Measurements from ENCODE around the gene AKAP14.
"Not testable (repeated sequence)": the region's sequence is repeated elsewhere in the genome, so short reads cannot be mapped to it uniquely, and the experiment has no call there.

The AKAP14 gene

DNA sequence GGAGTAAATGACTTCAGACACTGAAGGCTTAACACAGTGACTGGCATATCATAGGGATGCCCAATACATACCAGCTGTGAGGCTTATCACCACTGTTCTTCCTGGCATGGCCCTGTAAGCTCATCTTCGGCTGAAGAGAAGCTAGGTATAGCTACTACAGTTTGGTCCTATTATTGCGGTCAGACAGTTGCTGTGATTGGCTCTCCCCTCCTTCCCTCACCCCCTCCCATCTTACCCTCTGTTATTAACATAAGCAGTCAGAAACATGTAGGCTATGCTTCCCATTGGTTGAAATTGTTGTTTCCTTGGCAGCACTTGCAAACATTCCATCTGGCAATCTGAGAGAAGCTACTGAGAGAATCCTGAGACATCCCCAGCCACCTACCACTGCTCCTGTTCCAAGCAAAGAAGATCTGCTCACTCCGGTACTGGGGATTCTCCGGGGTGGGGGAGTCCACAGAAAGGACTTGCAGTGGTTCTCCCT lies at the start of gene AKAP14:
Gene AKAP14, plus strand, starts transcription at position 51 of the 484 bp plus-strand sequence. CDS start 7,331 bp downstream, outside the sequence.
- DNase-seq = no peak

DNA sequence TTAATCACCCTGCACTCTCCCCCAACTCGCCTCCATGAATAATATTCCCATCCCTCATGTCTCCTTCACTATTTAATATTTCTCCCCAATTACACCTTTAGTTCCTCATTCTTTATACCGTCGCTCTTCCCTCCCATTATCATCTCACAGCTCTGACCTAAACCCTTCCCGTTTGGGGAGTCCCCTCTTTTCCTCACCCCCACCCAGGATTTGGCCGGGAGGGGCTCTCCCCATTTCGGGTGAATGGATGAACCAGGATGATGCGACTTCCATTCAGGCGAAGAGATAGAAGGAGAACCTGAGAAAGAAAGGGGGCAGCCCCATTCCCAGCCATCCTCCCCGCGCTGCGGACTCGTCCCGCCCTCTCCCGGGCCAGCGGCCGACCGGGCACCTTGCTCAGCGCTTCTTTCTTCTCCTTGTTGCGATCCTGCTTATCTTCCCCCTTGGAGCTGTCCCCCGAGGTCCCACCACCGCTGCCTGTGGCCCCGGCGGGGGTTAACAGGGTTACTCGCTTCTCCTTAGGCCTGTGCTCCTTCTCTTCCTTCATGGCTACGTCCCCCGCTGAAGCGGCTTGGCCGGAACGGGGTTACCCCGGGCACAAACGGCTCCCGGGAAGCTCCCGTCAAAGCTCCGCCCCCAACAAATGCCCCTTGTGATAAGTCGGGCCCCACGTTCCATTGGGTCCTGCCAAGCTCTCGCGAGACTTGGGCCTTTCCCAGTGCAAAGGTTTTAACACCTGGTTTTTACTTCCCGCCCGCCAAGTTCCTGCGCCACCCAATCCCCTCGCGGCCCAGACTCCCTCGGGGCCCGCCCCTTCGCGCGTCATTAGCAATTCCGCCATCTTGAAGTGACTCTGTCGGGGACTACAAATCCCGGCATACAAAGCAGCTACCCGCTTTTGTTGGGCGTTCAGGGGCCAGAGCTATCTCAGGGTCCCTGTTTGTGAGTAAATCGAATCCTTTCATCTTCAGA lies 43.0 kb upstream of the AKAP14 start, which contains the start of gene UPF3B:
Gene UPF3B, minus strand, starts transcription at position 582 of the 972 bp plus-strand sequence. Its CDS starts 35 bp downstream, at position 547.
- DNase-seq = peak; percentile 85

DNA sequence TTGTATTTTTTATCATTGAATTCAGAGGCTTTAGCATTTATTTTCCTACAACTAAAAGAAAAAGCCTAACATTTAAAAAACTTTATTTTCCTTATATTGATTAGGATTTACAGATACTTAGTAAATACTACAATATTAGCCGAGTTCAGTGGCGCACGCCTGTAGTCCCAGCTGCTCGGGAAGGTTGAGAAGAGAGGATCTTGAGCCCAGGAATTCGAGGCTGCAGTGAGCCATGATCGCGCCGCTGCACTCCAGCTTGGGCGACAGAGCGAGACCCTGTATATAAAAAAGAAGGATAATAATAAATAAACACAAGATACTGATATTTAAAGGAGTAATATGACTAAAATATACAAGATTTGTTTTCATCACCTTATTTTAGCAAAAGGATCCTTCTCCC lies 42.2 kb upstream of the AKAP14 start:
- DNase-seq = no peak

DNA sequence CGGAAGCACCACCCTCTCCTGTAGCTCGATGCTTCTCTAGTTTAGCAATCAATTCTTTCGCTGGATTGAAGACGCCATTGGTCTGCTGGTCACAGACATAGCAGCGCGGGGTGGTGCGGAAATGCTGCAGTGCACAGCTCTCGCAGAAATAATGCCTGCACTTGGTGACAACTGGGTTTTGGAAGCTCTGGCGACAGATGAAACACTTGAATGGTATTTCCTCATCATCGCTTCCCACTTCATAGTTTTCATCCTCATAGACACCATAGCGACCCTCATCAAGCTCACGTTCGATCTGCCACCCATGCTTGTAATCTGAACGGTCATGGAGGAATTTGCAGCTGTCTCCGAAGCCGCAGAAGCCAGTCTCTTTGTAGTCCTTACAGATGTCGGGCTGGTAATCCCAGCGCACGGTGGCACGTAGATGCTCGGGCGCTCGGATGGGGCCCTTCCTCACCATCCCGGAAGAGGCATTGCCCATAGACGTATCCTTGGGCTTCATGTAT lies 25.0 kb upstream of the AKAP14 start:
- DNase-seq = no peak

DNA sequence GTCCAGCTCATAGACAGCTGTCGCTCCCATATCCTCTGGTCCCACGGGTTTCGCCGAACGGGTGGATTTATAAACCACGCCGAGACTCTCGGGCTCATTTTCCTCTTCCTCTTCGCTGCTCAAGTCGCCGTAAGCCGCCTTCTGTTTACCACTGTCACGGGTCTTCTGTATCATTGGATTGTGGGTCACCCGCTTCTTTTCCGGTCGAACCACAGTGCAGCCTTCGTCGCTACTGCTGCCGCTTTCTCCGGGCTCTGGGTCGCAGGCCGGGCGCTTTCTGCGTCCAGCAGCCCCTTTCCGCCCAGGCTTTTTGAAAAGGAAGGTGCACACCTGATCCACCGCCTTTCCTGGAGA lies 24.5 kb upstream of the AKAP14 start:
- no peak for DNase-seq

DNA sequence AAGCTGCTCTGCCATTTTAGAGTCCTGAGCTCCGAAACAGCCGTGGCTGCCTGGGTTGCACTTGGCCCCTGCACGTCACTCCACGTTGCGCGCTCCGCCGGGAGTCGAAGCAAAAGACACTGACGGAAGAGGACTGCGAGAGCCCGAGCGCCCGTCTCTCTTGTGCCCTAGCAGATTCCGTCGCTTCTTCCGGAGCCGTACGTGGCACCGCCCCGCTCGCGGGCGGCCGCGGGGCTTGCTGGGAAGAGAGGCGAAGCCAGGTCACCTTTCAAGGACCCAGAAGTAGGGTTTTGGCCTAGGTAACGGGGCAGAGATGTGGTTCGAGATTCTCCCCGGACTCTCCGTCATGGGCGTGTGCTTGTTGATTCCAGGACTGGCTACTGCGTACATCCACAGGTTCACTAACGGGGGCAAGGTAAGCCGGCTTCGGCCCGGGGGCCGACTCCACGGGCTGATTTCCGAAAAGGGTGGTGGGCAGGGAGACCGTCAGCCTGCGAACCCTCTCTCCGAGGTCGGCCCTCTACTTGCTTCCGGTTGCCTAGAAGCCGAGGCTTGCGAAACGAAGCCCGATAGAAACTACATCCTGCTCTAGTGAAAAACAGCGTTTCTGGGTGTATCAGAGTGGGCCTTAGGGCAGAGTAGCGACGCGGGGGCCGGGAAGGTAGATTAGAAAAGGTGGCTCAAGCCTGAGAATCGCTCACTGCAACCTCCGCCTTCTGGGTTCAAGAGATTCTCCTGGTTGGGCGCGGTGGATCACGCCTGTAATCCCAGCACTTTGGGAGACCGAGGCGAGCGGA lies 23.9 kb upstream of the AKAP14 start, which contains the start of the genes NDUFA1 and RNF113A:
Gene NDUFA1, plus strand, starts transcription at position 234 of the 797 bp plus-strand sequence. Its CDS starts 80 bp downstream, at position 314.
Gene RNF113A, minus strand, starts transcription at position 135 of the 797 bp plus-strand sequence. Its CDS starts 120 bp downstream, at position 15.
- DNase-seq = peak; percentile 63

DNA sequence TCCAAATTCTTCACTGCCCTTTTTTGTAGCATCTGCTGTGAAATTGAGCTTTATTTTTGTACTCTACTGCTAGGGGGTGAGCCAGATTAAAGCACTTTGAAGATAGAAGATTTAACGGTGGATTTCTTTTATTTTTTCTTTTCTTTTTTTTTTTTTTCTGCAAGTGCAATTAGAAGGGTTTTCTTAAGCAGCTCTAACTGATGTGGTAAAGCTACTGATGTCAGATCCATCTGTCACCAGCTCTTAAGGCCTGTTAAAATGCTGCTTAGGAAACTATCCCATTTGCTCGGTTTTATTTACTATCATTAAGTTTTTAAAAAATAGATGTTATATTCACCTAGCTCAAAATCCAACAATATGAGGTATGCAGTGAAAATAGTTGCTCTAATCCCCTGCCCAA lies 17.0 kb upstream of the AKAP14 start:
- no peak for DNase-seq

DNA sequence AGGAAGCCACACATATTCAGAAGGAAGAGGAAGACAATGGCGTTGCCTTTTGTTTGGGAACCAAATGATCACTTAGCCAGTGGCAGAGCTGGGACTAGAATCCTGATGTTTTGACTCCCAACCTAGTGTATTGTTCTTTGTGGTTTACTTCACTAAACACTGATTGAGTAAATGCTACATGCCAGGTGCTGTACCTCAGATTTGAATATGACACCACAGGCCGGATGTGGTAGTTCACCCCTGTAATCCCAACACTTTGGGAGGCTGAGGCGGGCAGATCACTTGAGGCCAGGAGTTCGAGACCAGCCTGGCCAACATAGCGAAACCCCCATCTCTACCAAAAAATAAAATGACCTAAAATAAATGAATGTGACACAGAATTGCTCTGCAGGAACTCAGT lies 15.6 kb upstream of the AKAP14 start:
- no peak for DNase-seq

DNA sequence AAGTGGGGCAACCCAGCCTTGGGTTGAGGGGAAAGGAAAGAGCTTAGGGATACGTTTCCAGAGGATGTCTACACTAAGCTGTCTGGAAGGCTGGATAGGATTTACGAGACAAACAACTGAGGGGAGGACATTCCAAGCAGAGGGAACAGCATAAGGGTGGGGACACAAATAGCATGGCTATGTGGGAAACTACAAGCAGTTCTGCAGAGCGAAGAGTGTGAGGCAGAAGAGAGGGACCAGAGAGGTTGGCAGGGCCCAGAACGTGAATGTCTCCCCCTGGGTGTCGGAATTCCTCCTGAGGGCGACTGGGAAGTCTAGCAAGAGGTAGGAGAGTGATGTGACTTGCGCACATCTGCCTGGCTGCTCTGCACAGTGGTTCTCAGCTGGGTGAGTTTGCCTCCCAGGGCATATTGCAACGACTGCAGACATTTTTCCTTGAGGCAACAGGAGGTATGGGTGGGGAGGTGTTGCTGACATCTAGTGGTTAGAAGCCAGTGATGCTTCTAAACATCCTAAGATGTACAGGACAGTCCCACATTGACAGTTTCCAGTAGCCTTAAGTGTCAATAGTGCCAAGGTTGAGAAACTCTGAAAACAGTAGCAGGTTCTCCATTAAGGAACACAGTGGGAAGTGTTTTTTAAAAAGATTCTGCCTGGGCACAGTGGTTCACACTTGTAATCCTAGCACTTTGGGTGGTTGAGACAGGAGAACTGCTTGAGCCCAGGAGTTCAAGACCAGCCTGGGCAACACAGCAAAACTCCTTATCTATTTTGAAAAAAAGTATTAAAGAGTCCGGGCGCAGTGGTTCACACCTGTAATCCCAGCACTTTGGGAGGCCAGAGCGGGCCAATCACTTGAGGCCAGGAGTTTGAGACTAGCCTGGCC lies 14.9 kb upstream of the AKAP14 start:
- no peak for DNase-seq

DNA sequence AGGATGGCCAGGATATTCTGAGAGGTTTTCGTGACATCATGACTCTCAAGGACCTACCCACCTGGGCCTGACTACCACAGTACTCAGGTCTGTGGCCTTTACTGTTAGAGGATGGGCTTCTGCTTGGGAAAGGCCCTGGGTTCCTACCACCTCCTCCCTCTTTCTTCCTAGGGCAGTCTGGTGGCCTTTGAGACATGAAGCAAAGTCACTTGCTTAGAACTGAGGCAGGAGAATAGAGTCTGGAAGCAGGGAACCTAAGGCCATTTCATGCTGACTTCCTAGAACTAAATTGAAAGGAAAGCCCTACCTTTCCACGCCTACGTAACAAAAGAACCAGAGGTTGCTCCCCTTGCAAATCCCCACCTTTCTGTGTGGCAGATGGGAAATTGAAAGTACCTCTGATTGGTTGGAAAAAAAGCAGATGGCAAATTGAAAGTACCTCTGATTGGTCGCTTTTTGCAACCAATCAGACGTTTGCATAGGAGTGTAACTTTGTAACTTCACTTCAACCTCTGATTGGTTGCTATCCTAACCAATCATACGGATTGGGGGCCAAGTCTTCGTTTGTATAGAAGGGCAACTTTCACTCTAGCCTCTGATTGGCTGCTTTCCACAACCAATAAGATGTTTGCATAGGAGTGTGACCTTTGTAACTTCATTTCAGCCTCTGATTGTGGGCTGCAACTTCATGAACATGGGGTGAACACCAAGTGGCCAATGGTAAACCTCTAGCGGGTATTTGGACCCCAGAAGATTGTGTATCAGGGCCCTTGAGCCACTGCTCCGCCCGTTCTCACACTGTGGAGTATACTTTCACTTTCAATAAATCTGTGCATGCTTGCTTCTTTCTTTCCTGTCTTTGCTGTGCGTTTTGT lies 9.9 kb upstream of the AKAP14 start:
- no peak for DNase-seq

DNA sequence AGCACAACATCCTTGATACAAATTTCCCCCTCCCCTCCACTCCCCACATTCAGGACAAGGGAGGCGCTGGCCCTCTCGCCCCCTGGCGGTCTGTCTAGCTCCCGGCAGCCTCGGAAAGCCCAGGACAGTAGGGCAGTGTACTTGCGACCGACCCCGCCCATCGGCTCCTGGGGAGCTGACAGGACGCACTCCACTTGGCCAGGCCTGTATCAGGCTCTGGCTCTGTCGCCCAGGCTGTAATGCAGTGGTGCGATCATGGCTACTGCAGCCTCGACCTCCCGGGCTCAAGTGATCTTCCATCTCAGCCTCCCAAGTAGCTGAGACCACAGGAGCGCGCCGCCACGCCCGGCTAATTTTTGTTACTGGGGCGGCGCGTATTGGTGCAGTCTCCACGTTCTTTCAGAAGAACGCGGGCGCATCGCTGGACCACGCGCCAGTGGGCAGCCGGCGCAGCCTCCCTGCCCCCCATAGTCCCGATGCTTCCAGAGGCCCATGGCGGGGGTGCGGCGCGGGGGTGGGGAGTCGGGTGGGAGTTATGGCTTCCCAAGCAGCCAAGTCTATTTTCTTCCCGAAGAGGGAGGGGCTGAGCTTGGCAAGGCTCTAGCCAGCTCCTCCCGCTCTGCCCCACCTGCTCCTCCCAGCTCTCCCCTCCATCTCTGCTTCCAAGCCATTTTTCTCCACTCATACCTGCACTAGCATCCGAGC lies 7.8 kb upstream of the AKAP14 start:
- peak; percentile 14 for DNase-seq

DNA sequence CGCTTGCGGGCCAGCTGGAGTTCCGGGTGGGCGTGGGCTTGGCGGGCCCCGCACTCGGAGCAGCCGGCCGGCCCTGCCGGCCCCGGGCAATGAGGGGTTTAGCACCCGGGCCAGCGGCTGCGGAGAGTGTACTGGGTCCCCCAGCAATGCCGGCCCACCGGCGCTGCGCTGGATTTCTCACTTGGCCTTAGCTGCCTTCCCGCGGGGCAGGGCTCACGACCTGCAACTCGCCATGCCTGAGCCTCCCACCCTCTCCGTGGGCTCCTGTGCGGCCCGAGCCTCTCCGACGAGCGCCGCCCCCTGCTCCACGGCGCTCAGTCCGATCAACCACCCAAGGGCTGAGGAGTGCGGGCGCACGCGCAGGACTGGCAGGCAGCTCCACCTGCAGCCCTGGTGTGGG lies 5.1 kb upstream of the AKAP14 start:
- DNase-seq = not testable (repeated sequence)

DNA sequence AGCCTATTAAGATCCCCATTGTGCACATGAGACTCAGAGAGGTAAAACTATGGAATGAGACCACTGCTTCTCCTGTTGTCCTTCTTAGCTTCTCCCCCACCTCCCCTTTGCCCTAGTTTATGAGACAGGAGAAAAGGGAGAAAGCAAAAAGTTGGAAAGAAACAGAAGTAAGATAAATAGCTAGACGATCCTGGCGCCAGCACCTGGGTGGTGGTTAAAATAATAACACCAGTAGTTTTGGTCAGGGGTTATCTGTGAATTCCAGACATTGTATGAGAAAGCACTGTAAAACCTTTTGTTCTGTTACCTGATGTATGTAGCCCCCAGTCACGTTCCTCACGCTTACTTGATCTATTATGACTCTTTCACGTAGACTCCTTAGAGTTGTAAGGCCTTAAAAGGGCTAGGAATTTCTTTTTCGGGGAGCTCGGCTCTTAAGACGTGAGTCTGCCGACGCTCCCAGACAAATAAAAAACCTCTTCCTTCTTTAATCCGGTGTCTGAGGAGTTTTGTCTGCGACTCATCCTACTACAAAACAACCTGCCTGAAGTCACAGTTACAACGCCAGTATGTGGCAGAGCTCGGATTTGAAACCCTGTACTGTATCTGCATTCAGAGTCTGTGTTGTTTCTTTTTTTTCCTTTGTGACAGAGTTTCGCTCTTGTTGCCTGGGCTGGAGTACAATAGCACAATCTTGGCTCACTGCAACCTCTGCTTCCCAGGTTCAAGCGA lies 3.6 kb upstream of the AKAP14 start:
- not testable (repeated sequence) for DNase-seq

DNA sequence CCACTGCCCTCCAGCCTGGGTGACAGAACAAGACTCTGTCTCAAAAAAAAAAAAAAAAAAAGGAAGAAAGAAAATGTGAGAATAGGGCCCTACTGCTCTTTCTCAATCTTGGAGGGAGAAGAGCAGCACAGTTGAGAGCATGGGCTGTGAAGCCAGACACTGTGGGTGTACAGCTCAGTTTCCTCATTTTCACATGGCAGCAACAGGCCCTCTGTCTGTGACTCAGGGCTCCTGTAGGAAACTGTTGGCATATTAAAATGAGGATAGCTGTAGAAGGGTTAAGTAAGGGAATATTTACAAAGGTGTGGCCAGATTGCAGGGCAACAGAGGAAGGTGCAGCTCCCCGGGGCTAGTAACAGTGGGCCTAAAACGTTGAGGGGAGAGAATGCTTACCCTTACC lies 3.4 kb downstream of the AKAP14 start:
- DNase-seq = no peak

DNA sequence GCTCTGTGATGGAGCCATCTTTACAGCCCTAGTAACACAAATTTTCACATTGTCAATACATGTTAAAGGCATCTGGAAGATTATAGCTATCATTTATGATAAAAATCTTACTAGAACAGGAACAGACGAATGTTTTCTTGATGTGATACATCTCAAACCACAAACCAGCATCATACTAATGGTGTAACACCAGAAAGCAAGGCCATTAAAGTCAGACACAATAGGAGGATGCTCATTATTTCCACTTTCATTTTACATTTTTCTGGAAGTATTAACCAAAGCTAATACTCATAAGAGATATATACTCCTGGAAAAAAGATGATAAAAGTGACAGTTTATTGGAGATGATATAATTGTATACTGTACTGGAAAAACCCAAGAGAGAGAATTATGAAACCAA lies 5.3 kb downstream of the AKAP14 start:
- no peak for DNase-seq

DNA sequence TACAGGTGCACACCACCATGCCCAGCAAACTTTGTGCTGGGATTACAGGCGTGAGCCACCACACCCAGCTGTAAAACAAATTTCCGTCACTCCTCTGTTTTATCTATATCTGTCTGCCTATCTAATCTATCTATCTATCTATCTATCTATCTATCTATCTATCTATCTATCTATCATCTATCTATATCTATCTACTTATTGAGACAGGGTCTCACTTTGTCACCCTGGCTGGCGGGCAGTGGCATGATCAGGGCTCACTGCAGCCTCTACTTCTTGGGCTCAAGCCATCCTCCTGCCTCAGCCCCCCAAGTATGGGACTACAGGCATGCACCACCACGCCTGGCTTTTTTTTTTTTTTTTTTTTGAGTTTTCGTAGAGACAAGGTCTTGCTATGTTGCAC lies 20.6 kb downstream of the AKAP14 start:
- DNase-seq = no peak

DNA sequence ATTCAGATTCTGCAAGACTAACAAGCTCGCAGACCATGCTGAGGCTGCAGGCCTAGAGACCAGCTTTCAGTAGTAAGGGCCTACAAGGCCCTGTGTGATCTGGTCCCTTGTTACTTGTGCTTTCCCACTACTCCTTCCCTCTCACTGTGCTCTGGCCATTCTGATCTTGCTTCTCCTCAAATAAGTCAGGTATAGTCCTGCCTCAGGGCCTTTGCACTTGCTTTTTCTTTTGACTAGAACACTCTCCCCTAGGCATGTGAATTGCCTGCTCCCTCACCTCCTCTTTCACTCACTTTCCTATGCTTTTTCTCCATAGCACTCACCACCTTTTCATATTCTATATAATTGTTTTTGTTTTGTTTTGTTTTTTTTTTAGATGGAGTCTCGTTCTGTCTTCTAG lies 22.2 kb downstream of the AKAP14 start:
- no peak for DNase-seq

DNA sequence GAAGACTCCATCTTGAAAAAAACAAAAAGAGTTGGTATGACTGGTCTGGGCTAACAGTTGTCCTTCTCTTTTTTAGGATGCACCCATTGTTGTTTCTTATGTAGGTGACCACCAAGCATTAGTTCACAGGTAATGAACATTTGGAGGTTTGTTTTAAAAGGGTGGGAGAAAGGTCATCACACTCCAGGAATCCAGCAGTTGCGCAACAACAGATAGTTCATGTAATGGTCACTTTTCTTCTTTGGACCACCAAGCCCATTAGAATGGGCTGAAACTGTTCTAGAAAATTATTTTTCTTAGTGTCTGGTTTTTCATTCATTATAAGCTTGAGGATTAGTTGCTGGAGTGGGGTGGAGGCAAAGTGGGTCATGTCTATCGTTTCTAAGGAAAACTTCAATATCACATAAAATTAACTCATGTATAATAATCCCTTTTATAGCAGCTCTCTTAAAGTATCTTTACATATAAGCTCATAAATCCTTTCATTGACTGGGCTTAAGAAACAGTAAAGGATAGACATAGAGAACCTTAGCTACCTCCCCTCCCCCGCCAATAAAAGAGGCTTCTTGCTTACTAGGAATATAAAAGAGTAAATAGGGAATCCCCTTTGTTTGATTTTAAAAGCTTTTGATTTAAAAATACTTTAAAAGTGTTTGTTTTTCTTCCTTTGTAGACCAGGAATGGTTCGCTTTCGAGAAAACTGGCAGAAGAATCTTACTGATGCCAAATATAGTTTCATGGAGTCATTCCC lies 24.3 kb downstream of the AKAP14 start:
- DNase-seq = no peak

DNA sequence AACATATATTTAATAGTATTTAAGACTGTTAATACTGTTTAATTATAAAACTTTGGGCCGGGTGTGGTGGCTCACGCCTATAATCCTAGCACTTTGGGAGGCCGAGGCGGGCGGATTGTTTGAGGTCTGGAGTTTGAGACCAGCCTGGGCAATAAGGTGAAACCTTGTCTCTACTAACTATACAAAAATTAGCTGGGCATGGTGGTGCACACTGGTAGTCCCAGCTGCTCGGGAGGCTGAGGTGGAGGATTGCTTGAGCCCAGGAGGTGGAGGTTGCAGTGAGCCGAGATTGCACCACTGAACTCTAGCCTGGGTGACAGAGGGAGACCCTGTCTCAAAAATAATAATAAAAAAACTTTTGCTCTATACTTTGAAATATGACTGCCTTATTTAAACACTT lies 26.7 kb downstream of the AKAP14 start:
- not testable (repeated sequence) for DNase-seq
